Choroid plexus epithelial cell (primary cell): ENCODE results near the gene FAF2.
A peak's percentile ranks its signal among the peaks of the same experiment; 100 is the strongest.

Experiments
- DNase-seq: peaks from one replicate; pipeline ENCODE4 v3.0.0-alpha.2; 2010; ENCODE audit warnings: low read depth
- H3K4me3 ChIP-seq: 2 replicates; pipeline ENCODE4 v1.5.1; 2011; ENCODE audit warnings: low read depth, mild to moderate bottlenecking, control low read depth, low read length, moderate library complexity
- TF ChIP-seq, protein P1 (sequence below): conservative IDR thresholded peaks from 2 replicates; pipeline ENCODE4 v1.5.1; 2011; ENCODE audit warnings: low read depth, mild to moderate bottlenecking, control low read depth, inconsistent platforms, low read length, moderate library complexity

FAF2 gene

DNA sequence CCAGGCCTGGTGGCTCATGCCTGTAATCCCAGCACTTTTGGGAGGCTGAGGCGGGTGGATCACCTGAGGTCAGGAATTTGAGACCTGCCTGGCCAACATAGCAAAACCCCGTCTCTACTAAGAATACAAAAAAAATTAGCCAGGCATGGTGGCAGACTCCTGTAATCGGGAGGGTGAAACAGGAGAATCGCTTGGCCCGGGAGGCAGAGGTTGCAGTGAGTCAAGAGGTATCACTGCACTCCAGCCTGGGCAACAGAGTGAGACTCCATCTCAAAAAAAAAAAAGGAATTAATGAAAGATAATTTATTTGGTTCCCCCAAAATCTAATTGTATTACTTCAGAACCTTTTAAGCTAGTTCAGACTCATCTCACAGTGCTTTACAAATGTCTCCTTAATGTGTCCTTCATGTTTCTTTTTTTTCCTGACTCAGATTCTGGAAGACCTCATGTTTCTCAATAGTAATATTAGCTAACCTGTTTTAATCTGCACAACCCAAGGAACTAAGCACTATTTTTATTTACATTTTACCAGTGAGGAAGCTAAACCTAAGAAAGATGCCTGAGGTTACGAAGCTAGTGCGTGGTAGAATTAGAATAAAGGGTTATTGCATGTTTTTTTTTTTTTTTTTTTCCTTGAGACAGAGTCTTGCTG lies 15.1 kb downstream of the FAF2 start:
- TF ChIP-seq, protein P1, sequence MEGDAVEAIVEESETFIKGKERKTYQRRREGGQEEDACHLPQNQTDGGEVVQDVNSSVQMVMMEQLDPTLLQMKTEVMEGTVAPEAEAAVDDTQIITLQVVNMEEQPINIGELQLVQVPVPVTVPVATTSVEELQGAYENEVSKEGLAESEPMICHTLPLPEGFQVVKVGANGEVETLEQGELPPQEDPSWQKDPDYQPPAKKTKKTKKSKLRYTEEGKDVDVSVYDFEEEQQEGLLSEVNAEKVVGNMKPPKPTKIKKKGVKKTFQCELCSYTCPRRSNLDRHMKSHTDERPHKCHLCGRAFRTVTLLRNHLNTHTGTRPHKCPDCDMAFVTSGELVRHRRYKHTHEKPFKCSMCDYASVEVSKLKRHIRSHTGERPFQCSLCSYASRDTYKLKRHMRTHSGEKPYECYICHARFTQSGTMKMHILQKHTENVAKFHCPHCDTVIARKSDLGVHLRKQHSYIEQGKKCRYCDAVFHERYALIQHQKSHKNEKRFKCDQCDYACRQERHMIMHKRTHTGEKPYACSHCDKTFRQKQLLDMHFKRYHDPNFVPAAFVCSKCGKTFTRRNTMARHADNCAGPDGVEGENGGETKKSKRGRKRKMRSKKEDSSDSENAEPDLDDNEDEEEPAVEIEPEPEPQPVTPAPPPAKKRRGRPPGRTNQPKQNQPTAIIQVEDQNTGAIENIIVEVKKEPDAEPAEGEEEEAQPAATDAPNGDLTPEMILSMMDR: no peak
- DNase-seq: no peak
- no peak overlapping the region for H3K4me3 ChIP-seq

DNA sequence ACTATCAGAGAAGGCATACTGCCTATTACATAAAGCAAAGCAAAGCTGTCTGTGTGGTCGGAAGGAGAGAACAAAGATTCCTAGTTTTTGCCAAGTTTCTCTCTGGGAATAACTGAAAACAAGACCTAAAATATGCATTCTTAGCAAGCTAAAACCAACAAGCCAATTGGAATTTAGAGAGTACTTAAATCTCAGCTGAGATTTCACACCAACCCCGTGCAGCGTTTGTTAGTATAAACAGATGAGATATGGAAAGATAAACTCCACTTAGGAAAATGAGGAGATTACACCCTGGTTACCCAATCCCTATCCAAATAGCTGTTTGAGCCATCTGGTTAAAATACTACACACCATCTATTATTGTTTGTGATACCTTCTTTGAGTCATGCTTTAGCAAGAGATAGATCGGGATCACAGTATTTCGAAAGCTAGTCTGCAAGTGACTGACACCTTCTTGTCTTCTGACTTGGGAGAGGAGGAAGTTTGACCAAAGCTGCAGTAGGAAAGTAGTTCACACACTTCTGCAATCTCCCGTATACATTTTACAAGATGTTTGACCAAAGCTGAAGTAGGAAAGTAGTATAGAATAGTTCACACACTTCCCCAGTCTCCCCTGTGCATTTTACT lies 18.2 kb downstream of the FAF2 start:
- peak; percentile 71 for DNase-seq
- TF ChIP-seq, protein P1: no peak
- H3K4me3 ChIP-seq: no peak overlapping the region

DNA sequence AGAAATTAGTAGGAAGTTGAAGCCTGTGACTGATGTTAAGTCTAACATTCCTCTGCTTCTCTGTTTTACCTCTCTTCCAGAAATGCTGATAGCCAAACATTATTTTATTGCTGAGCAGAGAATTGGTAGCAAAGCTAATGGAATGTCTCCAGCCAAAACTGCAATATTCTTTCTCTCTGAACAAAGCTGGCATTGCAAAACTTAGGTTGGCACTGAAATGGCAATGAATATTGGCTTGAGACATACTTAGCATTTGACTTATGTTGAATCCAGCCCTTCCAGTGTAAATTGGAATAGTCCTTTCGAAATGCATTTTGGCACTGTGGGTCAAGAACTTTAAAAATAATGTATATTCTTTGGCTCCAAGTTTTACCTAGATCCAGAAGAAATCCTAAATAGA lies 21.1 kb downstream of the FAF2 start:
- no peak for DNase-seq
- TF ChIP-seq, protein P1: no peak
- no peak overlapping the region for H3K4me3 ChIP-seq

DNA sequence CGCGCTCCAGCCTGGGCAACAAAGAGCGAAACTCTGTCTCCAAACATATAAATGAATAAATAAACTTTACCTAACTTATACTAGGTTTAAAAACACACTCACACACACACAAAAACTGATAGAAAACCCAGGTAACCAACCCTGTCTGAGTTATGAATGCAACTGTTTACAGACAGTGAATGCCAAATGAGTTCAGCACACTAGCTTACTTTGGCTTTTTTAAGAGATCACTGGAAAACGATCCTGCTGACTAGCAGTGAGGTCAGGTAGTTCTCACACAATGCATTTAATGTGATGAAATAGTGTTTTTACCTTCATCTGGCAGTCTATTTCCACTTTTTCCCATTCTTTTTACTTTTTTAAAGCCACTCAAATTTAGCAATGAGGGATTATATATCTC lies 22.4 kb downstream of the FAF2 start:
- no peak for DNase-seq
- TF ChIP-seq, protein P1: no peak
- H3K4me3 ChIP-seq: no peak overlapping the region

DNA sequence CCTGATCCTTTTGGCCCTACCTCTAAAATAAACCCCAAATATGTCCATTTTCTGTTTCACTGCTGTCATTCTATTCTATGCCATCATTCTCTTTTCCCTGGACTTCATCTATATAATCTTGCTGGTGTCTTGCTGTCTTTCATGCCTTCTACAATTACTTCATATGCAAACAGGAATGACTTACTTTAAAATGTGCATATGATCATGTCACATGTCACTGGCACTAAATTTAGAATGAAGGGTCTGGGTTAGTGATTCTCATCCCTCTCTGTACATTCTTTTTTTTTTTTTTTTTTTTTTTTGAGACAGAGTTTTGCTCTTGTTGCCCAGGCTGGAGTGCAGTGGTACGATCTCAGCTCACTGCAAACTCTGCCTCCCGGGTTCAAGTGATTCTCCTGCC lies 22.9 kb downstream of the FAF2 start:
- TF ChIP-seq, protein P1: no peak
- DNase-seq: no peak
- H3K4me3 ChIP-seq: no peak overlapping the region

DNA sequence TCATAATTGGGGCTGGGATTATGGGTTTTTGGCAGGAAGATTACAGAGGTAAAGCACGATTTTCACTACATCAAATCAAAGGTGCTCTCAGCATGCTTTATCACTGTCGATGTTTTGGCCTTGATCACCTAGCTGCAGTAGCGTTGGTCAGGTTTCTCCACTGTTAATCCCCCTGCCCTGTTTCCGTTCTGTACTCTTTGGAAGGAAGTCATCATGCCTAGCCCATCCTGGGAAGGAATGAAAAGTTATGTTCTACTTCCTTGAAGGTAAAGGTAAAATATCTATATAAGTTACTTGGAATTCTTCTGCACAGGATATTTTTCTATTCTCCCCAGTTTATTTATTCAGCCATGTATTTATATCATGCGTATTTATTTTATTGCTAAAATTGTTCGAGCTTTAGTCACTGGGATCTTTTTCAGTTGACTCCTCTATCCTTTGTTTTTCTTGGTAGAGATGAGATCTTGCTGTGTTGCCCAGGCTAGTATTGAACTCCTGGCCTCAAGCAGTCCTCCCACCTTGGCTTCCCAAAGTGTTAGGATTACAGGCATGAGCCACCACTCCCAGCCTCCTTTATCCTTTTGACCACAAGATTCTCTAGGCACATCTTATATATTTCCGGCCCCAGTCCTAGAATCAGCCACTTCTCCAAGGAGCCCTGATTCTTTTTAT lies 25.3 kb downstream of the FAF2 start:
- H3K4me3 ChIP-seq: no peak overlapping the region
- no peak for DNase-seq
- TF ChIP-seq, protein P1: no peak
